ENCODE data around the gene E2F2.

The E2F2 gene, protein sequence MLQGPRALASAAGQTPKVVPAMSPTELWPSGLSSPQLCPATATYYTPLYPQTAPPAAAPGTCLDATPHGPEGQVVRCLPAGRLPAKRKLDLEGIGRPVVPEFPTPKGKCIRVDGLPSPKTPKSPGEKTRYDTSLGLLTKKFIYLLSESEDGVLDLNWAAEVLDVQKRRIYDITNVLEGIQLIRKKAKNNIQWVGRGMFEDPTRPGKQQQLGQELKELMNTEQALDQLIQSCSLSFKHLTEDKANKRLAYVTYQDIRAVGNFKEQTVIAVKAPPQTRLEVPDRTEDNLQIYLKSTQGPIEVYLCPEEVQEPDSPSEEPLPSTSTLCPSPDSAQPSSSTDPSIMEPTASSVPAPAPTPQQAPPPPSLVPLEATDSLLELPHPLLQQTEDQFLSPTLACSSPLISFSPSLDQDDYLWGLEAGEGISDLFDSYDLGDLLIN

GRCh38 chr1:23530747-23531561 lies at the start of gene E2F2:
TSS of gene E2F2 (minus strand) at chr1:23531233. CDS start at chr1:23530793, 440 bp downstream.
- Histone ChIP-seq H3K4me1 (peaks cover 0 to 35% (median 21%) of the 10 kb centered on the region in 4 donors), H3K4me3 (peak within 1 kb of the TSS; percentile 38 to 62), H3K27ac (peak within 1 kb of the TSS in 1 of 2 donors; percentile 49), H3K36me3 (no peaks in the 10 kb centered on the region), H3K27me3 (peaks cover 0 to 35% of the 10 kb centered on the region in 2 donors), H3K9me3 (no peaks in the 10 kb centered on the region)
- TF ChIP-seq, protein P1, sequence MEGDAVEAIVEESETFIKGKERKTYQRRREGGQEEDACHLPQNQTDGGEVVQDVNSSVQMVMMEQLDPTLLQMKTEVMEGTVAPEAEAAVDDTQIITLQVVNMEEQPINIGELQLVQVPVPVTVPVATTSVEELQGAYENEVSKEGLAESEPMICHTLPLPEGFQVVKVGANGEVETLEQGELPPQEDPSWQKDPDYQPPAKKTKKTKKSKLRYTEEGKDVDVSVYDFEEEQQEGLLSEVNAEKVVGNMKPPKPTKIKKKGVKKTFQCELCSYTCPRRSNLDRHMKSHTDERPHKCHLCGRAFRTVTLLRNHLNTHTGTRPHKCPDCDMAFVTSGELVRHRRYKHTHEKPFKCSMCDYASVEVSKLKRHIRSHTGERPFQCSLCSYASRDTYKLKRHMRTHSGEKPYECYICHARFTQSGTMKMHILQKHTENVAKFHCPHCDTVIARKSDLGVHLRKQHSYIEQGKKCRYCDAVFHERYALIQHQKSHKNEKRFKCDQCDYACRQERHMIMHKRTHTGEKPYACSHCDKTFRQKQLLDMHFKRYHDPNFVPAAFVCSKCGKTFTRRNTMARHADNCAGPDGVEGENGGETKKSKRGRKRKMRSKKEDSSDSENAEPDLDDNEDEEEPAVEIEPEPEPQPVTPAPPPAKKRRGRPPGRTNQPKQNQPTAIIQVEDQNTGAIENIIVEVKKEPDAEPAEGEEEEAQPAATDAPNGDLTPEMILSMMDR (IDR thresholded peaks at IDR 0.05), result no peak
- intact Hi-C loops (cut with DNase I; ENCODE audit: low total_unique reads), result loop anchor here (10.0 kb wide), 1 partner anchor 166 kb away; the partner anchor contains the start of gene ZNF436
- peak; percentile 86 to 91 for DNase-seq

- Histone ChIP-seq H3K9me3 (no peaks in the 10 kb centered on the region), H3K27me3 (no peaks in the 10 kb centered on the region), H3K27ac (peak overlapping the region; percentile 80 to 94), H3K36me3 (no peaks in the 10 kb centered on the region), H3K4me3 (no peak overlapping the region), H3K4me1 (peaks cover 0 to 74% (median 50%) of the 10 kb centered on the region in 4 donors)
- TF ChIP-seq, protein P1 (IDR thresholded peaks at IDR 0.05), result no peak
- intact Hi-C loops (cut with DNase I; ENCODE audit: low total_unique reads), result no loop called here
- DNase-seq, result no peak
Observed at GRCh38 chr1:23578997-23579363, 47.9 kb upstream of the E2F2 start.

GRCh38 chr1:23578311-23578996 lies 47.4 kb upstream of the E2F2 start:
- no peaks in the 10 kb centered on the region for H3K36me3 ChIP-seq
- DNase-seq, result no peak
- intact Hi-C loops (cut with DNase I; ENCODE audit: low total_unique reads), result no loop called here
- no peak overlapping the region for H3K4me3 ChIP-seq
- peaks cover 0 to 74% (median 50%) of the 10 kb centered on the region in 4 donors for H3K4me1 ChIP-seq
- TF ChIP-seq, protein P1 (IDR thresholded peaks at IDR 0.05), result no peak
- no peaks in the 10 kb centered on the region for H3K27me3 ChIP-seq
- peak overlapping the region; percentile 80 to 94 for H3K27ac ChIP-seq
- H3K9me3 ChIP-seq, result no peaks in the 10 kb centered on the region

GRCh38 chr1:23577056-23578004 lies 46.3 kb upstream of the E2F2 start:
- H3K4me3 ChIP-seq, result peak overlapping the region; percentile 45 to 46
- H3K9me3 ChIP-seq, result no peaks in the 10 kb centered on the region
- no peaks in the 10 kb centered on the region for H3K36me3 ChIP-seq
- H3K4me1 ChIP-seq, result peaks cover 0 to 83% (median 53%) of the 10 kb centered on the region in 4 donors
- peak; percentile 70 to 87 for DNase-seq
- H3K27ac ChIP-seq, result peak overlapping the region; percentile 80 to 94
- TF ChIP-seq, protein P1 (IDR thresholded peaks at IDR 0.05), result no peak
- intact Hi-C loops (cut with DNase I; ENCODE audit: low total_unique reads), result no loop called here
- no peaks in the 10 kb centered on the region for H3K27me3 ChIP-seq

All from tibial artery (tissue), 4 donors.